T-helper 2 cell treated with Interferon-gamma antibody and Interleukin-4, amounts not matched to agents 100 ng/mL and 5 ng/mL, for 36 hours (primary cell): Measurements from ENCODE around the gene DYNC1I2. TPM values are rescaled to one million over a fixed set of nuclear protein-coding genes. Genes with fewer than 3 reads are reported as not detected.

Source experiments
- intact Hi-C: fragments of 100-400 bp; cut with micrococcal nuclease; formaldehyde crosslinking; loops from one replicate; pipeline ENCODE4 v1.15.1; 2023
- total RNA-seq: library from RNA; stranded (reverse); gene quantifications from 2 replicates; pipeline ENCODE4 v1.2.3, GENCODE V29; 2022

Gene DYNC1I2
- total RNA-seq: 52.0 and 59.3 TPM in 2 replicates

DNA sequence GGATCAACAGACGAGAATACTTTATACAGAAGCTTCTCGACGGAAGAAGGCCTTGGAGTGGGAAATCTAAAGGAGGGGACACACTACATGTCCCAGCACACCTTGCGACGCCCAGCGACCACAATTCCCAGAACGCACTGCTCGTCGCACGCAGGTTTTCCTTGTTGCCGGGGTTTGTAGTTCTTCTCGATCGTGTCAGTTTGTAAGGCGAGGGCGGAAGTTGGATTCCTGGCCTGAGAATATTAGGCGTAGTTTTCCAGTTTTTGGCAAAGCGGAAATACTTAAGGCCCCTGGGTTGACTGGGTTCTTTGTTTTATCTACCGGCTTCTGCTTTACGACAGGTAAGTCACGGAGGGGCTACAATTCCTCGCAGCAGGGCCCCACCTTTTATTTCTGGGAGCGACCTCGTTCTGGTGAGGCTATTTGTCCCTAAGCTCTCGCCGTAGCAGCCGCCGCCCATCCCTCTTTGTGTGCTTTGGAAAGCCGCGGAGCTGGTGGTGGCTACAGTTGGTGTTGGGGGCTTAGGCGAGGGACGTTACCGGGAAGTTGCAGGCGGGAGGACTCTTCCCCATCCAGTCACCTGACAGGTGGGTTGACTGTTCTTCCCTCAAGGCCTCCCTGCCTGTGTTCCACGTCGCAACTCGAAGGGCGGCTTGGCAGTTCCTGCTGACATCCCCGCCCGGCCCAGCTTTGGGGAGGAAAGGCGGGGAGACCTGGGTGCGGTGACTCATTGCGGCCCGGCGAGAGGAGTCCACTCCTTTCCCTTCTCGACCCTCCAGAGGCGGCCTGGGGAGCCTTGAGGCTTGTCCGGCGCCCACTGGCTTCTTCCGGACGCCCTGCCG is at the start of gene DYNC1I2:
TSS of gene DYNC1I2 (plus strand) at position 183 of the 842 bp plus-strand sequence. CDS start 2,687 bp downstream, outside the sequence.
- intact Hi-C loops: loop anchor here (2.0 to 10.0 kb wide), 8 partner anchors 113 to 870 kb away; partner anchors contain the start of genes DCAF17, GORASP2, PDK1 and SLC25A12

- intact Hi-C loops: no loop called here
Measured at GRCh38 chr2:171651667-171652415, 35.4 kb upstream of the DYNC1I2 start.

DNA sequence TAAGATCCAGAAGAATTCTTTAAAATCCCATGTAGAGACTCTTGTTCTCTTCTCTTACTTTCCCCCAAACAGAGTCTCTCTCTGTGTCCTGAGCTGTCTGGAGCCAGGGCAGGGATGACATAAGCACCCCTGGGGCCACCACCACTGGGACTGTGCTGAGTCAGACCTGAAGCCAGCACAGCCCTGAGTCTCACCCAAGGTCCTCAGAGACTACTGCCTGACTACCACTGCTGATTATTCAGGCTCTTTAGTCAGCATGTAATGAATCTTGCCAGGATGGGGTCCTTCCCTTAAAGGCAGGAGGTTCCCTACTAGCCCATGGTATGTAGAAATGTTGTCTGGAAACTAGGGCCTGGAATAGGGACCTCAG is 34.9 kb upstream of the DYNC1I2 start:
- intact Hi-C loops: no loop called here

DNA sequence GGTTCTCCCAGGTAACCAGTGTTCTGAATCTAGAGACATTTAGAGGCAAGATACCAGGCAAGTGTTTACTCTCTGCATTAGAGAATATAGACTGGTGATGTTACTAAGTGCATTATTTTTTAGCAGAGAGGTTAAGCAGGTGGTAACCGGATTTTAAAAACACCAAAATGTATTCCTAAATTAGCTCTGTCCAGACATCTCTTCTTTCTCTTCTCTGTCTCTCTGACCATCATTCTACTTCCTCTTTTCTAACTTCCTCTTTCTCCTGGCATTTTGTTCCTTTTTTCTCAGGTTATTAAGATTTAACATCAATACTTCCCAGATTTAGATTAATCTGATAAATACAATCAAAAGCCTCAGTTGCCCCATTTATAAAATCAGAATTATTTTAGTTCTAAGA is 31.7 kb upstream of the DYNC1I2 start:
- intact Hi-C loops: no loop called here

DNA sequence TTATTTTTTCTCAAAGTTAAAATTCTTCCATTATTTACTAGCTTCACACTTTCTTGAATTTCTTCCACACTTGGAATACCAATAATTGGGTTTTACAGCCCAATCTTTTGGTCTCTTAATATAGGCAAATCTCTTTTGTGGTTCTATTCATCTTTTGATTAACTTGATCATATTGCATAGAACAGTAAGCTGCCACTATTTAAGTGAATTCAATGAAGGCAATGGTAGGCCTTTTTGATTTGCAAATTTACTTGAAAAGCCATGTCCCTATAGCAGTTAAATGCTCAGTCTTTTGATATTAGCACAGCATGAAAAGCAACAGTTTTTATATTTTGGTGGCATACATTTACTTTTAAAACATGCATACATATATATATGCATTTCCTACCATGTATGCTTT is 20.2 kb upstream of the DYNC1I2 start:
- intact Hi-C loops: no loop called here

- intact Hi-C loops: no loop called here
Measured at GRCh38 chr2:171668183-171668582, 19.1 kb upstream of the DYNC1I2 start.

GRCh38 chr2:171669121-171669520 is 18.1 kb upstream of the DYNC1I2 start:
- intact Hi-C loops: no loop called here

- intact Hi-C loops: no loop called here
Measured at GRCh38 chr2:171670655-171671054, 16.6 kb upstream of the DYNC1I2 start.

- intact Hi-C loops: no loop called here
Measured at GRCh38 chr2:171671867-171672266, 15.4 kb upstream of the DYNC1I2 start.

DNA sequence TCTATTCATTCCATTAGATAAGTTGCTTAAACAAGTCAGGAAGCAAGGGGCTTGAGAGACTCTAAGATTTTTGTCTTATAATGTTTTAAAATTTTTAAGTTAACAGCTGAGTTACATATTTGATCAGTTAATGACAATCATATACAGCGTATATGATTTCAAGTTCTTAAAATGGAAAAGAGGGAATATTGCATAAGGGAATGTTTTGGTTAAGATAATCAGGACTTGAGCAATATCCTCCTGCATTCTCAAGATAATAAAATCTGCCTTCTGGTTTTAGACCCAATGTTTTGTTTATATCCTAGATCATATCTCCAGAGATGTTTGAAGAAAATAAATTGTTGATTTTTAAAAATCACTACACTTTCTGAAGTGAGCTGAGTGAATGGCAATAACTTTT is 13.4 kb upstream of the DYNC1I2 start:
- intact Hi-C loops: no loop called here

- intact Hi-C loops: no loop called here
Measured at GRCh38 chr2:171675810-171676345, 11.4 kb upstream of the DYNC1I2 start.

DNA sequence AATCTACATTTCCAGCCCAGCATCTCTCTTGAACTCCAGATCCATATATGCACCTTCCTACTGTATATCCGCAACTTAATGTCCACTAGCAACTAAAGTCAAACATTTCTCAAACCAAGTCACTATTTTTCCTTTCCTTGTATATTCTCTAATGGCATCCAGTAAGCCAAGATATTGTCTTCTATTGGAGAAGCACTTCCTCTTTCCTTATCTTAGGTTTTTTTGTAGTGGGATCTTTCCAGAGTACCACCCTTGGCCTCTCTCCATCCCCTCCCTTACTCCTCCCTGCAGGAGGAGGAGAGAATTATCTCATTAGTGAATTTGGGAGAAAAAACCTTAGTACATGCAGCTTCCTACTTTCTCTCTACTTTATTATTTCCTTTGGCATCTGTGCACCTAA is 8.7 kb upstream of the DYNC1I2 start:
- intact Hi-C loops: no loop called here

GRCh38 chr2:171688129-171688465 is 828 bp downstream of the DYNC1I2 start:
- intact Hi-C loops: loop anchor here (5.0 to 10.0 kb wide), 7 partner anchors 113 to 869 kb away; partner anchors contain the start of genes GORASP2, PDK1, SLC25A12 and TLK1

DNA sequence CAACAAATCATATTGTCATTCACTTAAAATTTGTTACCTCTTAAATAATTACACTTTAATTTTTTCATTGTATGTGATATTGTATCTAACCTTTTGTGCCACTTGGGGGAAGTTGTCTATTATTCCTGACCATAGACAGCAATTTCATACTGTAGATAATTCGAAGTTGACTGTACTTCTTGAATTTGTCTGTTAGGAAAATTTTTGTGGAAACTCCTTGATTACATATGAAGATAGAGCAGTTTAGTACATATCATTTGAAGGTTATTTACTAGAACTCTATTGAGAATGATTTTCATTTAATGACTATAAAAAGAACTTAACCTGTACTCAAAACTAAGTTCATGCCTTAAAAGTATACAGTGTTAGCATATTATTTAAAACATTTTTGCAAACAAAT is 5.1 kb downstream of the DYNC1I2 start:
- intact Hi-C loops: no loop called here

GRCh38 chr2:171702781-171703556 is 15.7 kb downstream of the DYNC1I2 start:
- intact Hi-C loops: loop anchor here (1.0 to 5.0 kb wide), 3 partner anchors 403 to 764 kb away; no protein-coding TSS in a partner anchor

DNA sequence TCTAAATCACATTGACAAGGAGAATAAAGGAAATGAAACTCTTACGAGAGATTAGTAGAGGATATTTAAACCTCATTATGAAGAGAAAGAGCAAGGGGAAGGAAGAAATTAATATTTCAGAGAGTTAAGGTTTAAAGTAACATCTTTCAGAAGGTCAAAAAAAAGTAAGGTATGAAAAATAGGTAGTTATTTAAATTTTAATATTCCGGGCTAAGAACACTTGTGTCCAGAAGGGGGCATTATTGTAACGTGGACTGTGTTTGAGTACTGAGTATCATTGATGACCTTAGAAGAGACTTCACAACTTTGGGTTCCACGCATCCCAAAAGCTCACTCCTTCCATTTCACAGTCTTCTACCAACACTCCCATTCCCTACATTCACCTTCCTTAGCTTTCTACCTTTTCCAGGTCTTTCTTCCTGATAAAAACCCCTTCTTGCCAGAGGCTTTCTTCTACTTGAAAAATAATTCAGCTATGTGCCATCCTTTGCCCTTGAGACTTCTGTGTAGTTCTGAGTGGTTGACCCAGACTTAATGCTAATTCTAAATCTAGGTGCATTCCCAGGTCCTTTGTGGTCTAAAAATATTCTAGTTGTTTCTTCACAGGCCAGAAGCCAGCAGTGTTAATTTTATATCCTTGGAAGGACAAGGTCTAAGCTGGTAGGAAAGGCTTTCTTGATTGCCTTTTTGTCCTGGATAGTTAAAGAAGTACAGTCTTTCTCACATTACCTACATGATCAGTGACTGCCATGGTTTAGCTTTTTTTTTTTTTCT is 16.5 kb downstream of the DYNC1I2 start:
- intact Hi-C loops: loop anchor here (1.0 to 5.0 kb wide), 3 partner anchors 403 to 764 kb away; no protein-coding TSS in a partner anchor

GRCh38 chr2:171706152-171706803 is 19.0 kb downstream of the DYNC1I2 start:
- intact Hi-C loops: no loop called here

DNA sequence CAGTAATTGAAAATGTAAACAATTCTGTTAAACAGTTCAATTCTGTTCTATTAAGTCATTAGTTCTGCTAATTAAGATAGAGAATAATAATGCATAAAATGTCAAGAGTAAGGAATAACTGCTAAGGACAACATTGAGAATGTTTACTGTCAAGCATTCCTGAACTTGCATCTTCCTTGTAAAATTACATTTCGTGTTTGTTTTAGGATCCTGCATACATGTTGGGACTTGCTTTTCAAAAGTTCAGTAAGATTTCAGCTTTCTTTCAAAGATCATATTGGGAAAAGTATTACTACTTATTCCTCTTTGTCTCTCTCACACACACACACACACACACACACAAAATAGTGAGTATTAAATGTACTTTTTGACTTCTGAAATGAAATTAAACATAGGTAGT is 20.5 kb downstream of the DYNC1I2 start:
- intact Hi-C loops: no loop called here

DNA sequence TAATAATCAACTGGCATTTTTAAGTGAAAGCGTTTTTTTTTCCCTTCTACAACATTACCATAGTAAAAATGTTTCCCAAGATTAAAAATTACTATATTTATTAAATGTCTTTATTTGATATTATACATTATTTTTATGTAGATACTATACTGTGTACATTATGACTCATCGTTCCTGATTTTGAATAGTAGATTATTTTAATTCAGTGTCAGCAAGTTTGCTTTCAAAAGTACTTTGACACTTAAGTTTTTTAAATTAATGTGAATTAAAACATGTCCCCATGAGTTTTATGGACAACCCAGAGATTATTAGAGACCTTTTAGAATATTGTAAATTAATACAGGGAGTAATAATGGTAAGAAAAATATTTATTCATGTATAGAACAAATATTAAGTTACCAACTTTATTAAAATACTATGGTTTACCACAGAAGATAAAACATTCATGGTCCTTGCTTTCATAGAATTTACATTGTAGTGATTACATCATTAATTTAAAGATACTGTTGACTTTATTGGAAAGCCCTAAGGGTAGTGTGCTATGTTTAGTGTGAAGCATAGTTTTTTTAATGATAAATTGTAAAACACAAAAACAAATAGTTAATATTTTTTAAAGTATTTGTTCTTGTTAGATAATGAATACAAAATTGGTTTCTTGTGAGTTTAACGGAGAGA is 21.9 kb downstream of the DYNC1I2 start:
- intact Hi-C loops: no loop called here
